Bronchial epithelial cell (primary cell): Measurements from ENCODE around the gene REPIN1. TPM values are rescaled to one million over a fixed set of nuclear protein-coding genes. Genes with fewer than 3 reads are reported as not detected.
A peak's percentile ranks its signal among the peaks of the same experiment; 100 is the strongest.

ENCODE experiments used
- DNase-seq: peaks from one replicate; pipeline ENCODE4 v3.0.0-alpha.2; 2010; ENCODE audit warnings: low read depth
- FAIRE-seq: peaks from 2 replicates; lab custom pipeline; 2011; peaks lifted over from hg19 to GRCh38; lab: Jason Lieb, UNC
- H3K27me3 ChIP-seq: 2 replicates; pipeline ENCODE4 v1.5.1; 2011; ENCODE audit warnings: low read length; ENCODE audit not compliant: control insufficient read depth, insufficient read depth
- H3K36me3 ChIP-seq: 2 replicates; pipeline ENCODE4 v1.5.1; 2011; ENCODE audit warnings: low read length; ENCODE audit not compliant: control insufficient read depth, insufficient read depth
- H3K4me3 ChIP-seq: 2 replicates; pipeline ENCODE4 v1.5.1; 2011; ENCODE audit warnings: mild to moderate bottlenecking, low read depth, low read length, control low read depth
- CTCF ChIP-seq: IDR thresholded peaks from 2 replicates; pipeline ENCODE4 v1.5.1; 2011; ENCODE audit warnings: mild to moderate bottlenecking, moderate library complexity, low read length, control low read depth, inconsistent platforms; ENCODE audit not compliant: insufficient read depth, severe bottlenecking
- total RNA-seq: library from RNA; depleted of rRNA; stranded (reverse); fragments of >200 nt; gene quantifications from 2 replicates; pipeline ENCODE4 v1.2.1, GENCODE V29; 2014

Gene REPIN1
- total RNA-seq, 1 donor from 2014 or later, result 26.1 TPM

GRCh38 chr7:150388709-150389531 lies 20.3 kb downstream of the REPIN1 start:
- Histone ChIP-seq H3K36me3 (no peaks in the 10 kb centered on the region), H3K27me3 (no peaks in the 10 kb centered on the region), H3K4me3 (no peak overlapping the region)
- FAIRE-seq (peak; percentile 18), DNase-seq (no peak)
- peak; percentile 60 for TF ChIP-seq CTCF

- Histone ChIP-seq H3K4me3 (no peak overlapping the region), H3K36me3 (no peaks in the 10 kb centered on the region), H3K27me3 (no peaks in the 10 kb centered on the region)
- no peak for TF ChIP-seq CTCF
- DNase-seq (no peak), FAIRE-seq (no peak)
Observed at GRCh38 chr7:150389532-150389816, 20.9 kb downstream of the REPIN1 start.

- no peaks in the 10 kb centered on the region for H3K36me3 ChIP-seq
- TF ChIP-seq CTCF, result no peak
- no peak for FAIRE-seq
- H3K4me3 ChIP-seq, result no peak overlapping the region
- DNase-seq, result peak; percentile 65
- no peaks in the 10 kb centered on the region for H3K27me3 ChIP-seq
Observed at GRCh38 chr7:150390205-150390604, 21.6 kb downstream of the REPIN1 start.

GRCh38 chr7:150393325-150393724 lies 24.7 kb downstream of the REPIN1 start:
- no peak for TF ChIP-seq CTCF
- H3K27me3 ChIP-seq, result no peaks in the 10 kb centered on the region
- DNase-seq, result no peak
- no peak overlapping the region for H3K4me3 ChIP-seq
- no peaks in the 10 kb centered on the region for H3K36me3 ChIP-seq
- no peak for FAIRE-seq

GRCh38 chr7:150396426-150396825 lies 27.8 kb downstream of the REPIN1 start:
- no peaks in the 10 kb centered on the region for H3K27me3 ChIP-seq
- DNase-seq (no peak), FAIRE-seq (no peak)
- no peaks in the 10 kb centered on the region for H3K36me3 ChIP-seq
- no peak overlapping the region for H3K4me3 ChIP-seq
- TF ChIP-seq CTCF, result no peak

- no peak for TF ChIP-seq CTCF
- no peaks in the 10 kb centered on the region for H3K27me3 ChIP-seq
- H3K36me3 ChIP-seq, result no peaks in the 10 kb centered on the region
- DNase-seq (no peak), FAIRE-seq (no peak)
- H3K4me3 ChIP-seq, result no peak overlapping the region
Observed at GRCh38 chr7:150396851-150397260, 28.2 kb downstream of the REPIN1 start.
